ENCODE data around the gene GNA15.

GNA15 gene

DNA sequence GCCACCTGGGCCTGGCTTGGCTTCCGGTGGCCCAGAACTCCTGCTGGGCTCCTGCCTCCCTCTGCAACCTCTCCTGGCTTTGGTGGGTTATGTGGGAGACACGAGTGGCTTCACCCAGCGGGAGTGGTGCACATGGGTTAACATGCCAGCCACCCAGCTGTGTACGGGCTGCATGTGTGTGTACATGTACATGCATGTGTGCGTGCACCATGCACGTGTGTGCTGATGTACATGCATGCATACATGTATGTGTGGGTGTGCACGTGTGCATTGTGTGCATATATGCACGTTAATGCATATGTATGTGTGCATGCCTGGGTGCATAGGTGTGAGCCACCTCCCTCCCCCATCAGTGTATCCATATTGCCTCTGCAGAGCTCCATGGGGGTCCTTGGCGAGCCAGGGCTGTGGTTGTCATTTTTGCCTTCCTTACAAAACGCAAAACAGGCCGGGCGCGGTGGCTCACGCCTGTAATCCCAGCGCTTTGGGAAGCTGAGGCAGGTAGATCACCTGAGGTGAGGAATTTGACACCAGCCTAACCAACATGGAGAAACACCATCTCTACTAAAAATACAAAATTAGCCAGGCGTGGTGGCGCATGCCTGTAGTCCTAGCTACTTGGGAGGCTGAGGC is 29.2 kb upstream of the GNA15 start:
- DNase-seq (ENCODE audit: low spot score), result no peak

DNA sequence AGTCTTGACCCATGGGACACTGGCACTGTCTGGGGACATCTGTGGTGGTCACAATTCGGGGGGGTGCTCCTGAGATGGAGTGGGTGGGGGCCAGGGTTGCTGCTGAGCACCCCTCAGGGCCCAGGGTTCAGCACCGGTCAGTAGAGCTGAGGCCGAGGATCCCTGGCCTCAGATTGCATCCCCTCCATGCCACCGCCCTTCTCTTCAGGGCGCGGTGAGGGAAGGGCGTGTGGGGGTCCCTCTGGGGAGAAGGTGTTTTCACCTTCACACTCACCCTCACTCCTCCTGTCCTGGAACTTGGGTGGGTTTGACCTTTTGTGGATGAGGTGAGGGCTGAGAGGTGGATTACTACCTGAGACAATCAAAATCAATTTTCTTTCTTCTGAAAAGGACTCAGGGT is 28.2 kb upstream of the GNA15 start:
- no peak for DNase-seq (ENCODE audit: low spot score)

DNA sequence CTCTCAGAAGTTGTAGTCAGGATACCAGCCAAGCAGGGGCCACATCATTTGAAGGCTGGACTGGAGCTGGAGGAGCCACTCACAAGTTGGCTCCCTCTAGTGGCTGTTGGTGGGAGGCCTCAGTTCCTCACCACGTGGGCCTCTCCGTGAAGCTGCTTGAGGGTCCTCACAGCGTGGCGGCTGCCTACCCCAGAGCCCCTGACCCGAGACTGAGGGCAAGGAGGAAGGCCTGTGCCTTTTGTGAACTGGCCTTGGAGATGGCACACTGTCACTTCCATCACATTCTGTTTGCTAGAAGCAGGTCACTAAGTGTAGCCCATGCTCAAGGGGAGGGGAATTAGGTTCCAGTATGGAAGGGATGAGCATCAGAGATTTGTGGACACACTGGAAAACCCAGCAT is 27.1 kb upstream of the GNA15 start:
- peak; percentile 73 for DNase-seq (ENCODE audit: low spot score)

DNA sequence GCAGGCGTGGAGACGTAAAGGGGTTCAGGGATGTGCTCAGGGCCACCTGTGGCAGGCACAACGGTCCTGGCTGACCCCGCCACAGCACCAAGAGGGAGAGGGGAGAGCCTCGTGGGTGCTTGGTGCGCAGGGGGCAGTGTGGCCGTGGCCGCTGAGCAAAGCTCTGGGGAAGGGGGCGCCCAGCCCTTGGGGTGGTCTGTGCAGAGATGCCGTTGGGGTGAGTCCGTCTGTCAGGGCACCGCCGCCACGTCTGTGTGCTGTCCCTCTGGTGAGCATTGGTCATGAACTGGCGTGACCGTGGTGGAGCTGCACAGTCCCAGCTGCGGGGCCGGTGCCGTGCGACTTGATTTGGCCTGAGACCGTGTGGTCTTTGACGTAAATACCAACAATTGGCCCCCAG is 26.3 kb upstream of the GNA15 start:
- DNase-seq (ENCODE audit: low spot score), result no peak

DNA sequence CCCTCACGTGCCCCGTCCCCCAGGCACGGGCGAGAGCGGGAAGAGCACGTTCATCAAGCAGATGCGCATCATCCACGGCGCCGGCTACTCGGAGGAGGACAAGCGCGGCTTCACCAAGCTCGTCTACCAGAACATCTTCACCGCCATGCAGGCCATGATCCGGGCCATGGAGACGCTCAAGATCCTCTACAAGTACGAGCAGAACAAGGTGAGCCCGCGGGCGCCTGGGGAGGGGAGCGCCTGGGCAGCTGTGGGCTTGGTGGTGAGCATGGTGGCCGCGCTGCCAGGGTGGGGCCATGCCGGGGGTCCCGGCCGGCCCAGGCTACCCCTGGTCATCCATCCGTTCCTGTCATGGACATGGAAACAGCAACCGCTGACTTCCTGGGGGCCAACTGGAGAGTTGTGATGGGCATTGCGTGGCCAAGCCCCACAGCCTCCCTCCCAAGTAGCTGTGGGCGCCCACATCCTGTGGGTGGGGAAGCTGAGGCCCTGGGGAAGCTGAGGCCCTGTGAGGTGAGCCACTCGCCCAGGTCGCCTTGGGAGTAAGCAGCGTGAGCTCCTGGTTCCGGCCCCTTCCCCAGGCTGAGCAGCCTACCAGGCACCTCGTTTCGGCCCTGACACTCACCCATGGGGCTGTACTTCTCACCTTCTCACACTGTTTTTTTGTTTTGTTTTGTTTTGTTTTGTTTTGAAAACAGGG is 25.6 kb upstream of the GNA15 start:
- no peak for DNase-seq (ENCODE audit: low spot score)

DNA sequence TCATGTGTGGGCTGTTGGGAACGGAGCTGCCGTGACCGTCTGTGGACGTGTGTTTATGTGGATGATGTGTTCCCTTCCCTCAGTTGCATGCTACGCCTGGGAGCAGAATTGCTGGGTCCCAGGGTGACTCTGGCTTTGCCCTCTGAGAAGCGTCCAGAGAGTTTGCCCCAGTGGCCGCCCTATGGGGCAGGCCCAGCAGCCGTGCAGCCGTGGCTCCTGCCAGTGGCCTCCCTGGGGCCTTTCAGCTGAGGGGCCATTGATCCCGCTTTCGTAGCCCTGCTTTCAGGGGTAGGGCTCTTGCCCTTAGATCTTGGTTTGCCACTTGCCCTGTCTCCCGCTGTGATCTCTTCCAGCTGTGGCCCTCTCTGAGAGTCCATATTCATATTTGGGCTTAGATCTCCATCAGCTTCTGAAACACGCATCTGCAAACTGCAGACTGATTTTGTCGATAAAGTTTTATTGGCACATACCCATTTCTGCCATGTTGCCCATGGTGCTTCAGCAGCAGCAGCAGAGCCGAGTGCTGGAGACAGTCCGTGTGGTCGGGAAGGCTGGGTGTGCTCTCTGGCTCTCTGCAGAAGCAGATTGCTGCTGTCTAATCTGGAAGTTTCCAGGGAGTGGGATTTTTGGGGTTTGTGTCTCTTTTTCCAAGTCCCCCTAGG is 24.1 kb upstream of the GNA15 start:
- DNase-seq (ENCODE audit: low spot score), result no peak

DNA sequence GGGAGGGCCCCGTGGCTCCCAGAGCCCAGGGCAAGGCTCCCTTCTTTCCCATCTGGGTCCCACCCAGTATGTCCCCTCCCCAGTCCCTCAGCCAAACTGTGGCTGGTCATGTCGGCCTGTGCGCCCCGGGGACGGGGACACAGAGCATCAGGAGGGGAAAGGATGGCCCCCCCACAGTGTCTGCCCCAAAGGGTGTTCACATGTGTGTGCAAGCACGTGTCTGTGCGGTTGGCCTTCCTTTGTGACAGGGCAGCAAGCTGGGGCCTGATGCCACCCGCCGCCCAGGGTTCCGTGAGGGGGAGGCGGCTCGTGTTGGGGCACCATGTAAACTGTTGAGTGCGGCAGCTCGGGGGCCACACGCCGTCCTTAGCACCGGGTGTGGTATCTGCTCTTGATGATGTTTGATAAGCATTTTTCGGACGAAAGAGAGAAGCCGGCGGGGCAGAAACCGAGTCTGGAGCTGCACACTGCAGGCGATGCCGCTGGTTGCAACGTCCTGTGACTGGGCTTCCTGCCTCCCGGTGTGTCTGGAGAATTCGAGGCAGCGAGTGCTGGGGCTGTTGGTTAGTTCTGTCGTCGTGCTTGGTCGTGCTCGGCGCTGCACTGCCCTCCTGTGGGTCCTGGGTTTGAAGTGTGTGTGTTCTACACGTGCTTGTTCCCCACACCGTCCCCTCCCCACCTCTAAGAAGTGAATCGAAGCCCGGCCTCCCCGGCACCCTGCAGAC is 23.3 kb upstream of the GNA15 start:
- DNase-seq (ENCODE audit: low spot score), result no peak

DNA sequence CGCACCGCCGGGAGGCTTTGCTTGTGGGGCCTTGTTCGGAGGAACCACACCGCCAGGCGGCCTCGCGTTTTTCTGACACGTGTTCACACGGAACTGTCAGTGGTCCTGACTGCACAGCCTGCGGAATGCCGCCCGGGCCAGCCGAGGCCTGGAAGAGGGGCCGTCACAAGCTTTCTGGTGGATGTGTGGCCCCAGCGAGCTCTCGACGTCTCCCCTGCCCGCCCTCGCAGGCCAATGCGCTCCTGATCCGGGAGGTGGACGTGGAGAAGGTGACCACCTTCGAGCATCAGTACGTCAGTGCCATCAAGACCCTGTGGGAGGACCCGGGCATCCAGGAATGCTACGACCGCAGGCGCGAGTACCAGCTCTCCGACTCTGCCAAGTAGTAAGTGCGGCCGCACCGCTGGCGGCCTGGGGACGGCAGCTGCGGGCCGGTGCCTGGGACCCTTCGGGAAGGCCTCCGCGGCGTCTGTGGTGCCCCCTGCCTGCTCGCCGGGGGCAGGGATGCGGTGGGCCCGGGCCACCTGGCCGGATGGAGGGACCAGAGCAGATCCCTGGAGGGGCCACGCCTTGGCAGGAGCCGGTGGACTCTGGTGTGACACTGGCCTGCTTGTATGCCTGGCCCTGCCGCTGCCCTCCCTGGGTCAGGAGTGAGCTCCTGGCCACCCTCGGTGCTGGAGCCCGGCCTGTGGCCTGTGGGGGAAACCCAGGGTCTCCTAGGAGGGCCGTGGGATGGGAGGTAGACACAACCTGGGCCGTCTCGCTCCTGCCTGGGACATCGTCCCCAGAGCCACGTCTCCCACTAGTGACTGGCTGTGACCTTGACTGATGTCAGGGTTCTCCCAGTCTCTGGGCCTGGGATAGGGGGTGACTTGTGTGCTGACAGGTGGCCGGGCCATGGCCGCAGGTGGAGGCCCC is 22.5 kb upstream of the GNA15 start:
- no peak for DNase-seq (ENCODE audit: low spot score)

DNA sequence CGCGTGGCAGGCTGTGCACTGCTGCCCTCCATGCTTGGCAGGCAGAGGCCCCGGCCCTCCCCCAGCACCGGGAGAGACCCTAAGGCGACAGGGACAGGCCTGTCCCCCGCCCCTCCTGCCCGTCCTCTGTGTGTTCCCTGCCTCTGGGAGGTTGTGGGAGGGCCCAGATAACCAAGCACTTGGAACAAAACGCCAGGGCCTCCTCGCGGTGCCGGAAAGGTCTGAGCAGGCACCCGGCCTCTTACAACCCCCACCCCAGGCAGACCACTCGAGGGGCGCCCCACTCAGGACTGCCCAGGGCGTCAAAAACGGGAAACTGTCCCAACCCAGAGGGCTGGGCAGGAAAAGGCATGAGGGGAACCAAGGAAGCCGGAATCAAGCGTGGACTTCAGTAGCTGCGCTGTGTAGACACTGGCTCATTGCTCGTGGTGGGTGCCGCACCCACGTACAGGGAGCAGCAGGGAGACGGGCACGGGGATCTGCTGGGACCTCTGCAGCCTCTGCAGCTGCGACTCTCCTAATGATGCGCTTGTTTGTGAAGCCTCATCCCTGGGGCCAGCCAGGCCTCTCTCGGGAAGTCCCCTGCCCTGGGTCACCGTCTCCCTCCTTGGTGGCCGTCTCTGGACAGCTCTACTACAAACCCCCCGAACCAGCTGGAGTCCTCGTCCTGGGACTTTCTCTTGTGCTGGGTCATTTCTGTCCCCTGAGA is 21.7 kb upstream of the GNA15 start:
- no peak for DNase-seq (ENCODE audit: low spot score)

DNA sequence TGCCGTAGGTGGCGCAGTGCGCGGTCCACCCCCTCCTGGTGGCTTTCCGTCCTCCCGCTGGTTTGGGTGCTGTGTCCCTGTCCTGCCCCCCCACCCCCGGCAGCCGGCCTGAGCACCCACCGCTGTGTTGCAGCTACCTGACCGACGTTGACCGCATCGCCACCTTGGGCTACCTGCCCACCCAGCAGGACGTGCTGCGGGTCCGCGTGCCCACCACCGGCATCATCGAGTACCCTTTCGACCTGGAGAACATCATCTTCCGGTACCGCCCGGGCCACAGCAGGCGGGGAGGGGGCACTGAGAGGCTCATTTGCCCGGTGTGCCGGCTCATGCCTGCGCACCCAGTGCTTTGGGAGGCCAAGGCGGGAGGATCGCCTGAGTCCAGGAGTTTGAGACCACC is 21.0 kb upstream of the GNA15 start:
- no peak for DNase-seq (ENCODE audit: low spot score)

DNA sequence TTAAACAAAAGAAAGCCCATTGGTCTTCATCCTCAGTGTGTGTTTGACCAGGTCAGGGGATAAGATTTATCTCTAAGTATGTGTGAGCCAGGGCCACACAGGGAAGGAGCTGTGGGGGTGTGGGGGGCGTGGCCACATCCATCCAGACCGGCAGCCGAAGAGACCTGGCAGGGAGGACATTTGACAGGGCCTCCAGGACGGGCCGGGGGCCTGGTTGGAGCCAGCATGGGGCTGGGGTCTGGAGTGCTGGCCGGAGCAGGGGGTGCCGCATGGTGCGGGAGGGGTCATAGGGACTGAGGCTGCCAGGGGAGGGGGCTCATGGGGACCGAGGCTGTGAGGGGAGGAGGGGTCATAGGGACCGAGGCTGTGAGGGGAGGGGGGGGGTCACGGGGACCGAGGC is 20.4 kb upstream of the GNA15 start:
- DNase-seq (ENCODE audit: low spot score), result no peak

DNA sequence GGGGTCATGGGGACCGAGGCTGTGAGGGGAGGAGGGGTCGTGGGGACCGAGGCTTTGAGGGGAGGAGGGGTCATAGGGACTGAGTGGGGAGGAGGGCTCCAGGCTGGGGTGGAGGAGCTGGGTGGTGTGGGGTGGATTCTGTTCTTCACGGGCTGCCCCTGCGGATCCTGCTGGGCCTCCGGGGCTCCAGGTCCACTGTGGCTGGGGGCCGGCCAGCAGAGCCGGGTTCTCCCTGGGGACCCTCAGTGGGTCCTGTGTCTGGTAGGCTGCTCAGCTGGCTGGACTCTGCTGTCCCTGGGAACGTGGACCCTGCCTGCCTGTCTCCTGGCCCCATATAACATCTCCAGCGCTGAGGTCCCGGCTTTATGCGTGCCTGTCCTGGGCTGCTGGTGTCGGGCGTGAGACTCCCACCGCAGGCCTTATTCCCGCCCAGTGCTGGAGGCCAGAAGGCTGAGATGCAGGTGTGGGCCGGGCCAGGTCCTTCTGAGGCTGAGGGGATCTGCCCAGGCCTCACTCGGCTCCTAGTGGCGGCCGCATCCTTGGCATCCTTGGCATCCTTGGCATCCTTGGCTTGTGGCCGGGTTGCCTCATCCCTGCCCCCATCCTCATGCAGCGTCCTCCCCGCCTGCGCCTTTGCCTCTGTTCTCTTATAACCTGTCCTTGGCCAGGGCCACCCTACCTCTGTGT is 19.8 kb upstream of the GNA15 start:
- DNase-seq (ENCODE audit: low spot score), result no peak

DNA sequence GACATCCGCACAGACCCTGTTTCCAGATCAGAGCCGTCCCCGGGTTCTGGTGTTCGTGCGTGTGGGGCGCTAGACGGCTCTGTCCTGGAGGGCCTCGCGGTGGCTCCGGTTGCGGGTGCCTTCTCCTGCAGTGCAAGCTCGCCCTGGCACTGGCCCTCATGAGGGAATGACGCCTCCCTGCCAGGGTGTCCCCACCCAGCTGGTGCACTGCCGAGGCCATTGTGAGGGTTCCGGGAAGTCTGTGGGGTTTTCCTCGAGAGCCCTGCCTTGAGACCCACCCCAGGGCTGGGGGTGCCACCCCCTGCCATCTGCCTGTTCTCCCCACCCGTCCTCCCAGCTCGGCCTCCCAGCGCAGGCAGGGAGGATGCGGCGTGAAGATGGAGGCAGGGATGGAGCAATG is 19.2 kb upstream of the GNA15 start:
- no peak for DNase-seq (ENCODE audit: low spot score)

DNA sequence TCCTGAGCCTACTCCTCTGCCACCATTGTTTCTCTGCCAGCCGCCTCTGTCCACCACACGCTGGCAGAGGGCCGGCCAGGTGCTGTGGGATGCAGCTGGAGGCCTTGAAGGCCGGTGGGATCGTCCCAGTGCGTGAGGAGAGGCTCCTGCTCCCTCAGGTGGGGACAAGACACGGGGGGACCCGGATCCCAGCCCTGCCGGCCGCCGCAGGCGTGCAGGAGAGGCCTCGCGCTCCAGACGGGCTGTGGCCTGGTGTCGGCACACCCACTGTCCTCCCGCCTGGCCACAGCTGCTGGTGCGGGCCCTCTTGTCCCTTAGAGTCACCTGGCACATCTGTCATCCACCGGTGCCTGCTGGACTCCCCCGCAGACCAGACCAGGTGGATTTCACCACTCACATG is 18.1 kb upstream of the GNA15 start:
- DNase-seq (ENCODE audit: low spot score), result no peak

DNA sequence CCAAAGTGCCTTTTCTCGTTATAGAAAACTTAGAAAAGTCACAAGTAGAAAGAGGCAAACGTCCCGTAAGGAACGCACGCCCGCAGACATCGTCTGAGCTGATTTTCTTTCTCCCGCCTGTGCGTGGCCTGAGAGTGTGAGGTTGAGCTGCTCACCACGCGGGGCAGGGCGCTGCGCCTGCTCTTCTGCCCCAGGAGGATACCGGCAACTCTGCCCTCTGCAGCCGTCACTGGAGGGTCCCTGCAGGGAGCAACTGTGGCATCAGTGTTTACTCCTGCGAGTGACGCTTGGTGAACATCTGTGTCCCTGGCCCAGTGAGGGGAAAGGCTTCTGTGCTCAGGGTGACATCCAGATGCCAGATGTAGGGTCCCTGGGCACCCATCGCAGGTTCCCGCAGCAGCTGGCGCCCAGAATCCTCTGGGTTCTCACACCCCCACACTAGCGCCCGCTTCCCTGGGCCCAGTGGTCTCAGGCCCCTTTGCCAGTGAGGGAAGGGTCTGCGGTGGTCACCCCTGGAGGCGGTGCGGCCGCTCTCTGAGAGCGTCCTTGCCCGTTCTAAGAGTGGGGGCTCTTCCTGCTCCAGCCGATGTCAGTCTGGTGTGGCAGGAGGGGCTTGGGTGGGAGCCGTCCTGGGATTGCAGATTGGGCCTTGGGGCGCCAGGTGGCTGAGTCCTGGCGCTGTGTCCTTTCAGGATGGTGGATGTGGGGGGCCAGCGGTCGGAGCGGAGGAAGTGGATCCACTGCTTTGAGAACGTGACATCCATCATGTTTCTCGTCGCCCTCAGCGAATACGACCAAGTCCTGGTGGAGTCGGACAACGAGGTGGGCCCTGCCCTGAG is 17.4 kb upstream of the GNA15 start:
- no peak for DNase-seq (ENCODE audit: low spot score)

DNA sequence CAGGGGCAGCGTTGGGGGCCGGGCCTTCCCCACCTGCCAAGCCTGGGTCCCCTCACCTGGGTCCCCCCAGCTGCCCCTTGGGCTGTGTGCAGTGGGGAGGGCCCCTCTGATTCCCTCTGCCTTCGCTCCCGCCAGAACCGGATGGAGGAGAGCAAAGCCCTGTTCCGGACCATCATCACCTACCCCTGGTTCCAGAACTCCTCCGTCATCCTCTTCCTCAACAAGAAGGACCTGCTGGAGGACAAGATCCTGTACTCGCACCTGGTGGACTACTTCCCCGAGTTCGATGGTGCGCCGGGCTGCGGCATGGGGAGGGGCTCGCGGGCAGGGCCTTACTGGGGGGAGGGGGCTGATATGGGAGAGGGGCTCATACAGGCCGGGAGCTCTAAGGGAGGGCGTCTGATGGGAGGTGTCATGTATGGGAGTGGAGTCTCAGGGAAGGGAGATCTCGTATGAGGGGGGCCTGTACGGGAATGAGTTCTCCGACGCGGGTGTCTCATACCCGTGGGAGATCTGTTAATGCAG is 16.7 kb upstream of the GNA15 start:
- no peak for DNase-seq (ENCODE audit: low spot score)

DNA sequence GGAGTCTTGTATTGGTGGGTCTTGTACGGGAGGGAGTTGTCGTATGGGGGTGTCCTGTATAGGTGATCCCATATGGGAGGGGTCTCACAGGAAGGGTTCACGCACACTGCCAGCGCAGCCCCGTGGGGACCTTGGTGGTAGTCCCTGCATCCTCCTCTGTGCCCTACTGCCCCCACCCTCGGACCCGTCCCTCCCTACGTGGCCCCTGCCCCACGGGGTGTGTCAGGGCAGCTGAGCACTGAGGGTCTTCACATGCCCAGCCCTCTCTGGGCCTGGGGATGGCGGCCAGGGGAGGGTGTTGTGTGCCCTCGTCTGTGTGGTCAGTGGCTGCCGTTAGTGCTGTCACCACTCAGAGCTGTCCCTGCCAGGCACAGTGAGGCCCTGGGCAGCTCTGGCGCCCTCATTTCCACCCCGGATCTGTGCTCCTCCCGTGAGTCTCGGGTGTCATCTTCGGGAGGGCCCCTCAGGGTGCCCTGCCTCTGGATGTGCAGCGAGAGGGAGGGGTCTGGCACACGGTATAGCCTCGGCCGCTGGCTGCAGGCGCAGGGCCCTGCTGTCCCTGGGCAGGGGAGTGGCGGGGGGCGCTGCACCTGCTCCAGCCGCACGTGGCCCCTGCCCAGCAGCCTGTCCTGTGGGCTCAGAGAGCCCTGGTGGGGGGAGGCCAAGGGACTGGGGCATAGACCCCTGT is 16.0 kb upstream of the GNA15 start:
- no peak for DNase-seq (ENCODE audit: low spot score)

DNA sequence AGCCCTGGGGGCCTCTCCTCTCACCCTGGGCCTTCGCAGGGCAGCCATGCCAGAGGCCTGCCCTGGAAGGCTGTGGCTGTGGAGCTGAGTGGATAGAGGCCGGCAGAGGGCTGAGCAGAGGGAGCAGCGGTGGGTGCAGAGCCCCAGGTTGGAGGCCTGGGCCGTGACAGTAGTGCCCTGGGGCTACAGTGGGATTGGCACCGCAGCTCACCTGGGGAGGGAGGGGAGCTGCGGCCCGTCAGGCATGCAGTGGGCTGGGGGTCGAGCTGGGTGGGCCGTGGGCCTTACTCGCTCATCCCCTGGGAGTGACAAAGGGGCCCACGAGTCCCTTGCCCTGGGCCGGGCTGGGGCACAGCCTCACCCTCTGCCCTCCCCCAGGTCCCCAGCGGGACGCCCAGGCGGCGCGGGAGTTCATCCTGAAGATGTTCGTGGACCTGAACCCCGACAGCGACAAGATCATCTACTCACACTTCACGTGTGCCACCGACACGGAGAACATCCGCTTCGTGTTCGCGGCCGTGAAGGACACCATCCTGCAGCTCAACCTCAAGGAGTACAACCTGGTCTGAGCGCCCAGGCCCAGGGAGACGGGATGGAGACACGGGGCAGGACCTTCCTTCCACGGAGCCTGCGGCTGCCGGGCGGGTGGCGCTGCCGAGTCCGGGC is 15.1 kb upstream of the GNA15 start:
- DNase-seq (ENCODE audit: low spot score), result no peak
